ENCODE measurements around the gene P2RX5. TPM values are rescaled to one million over a fixed set of nuclear protein-coding genes. Genes with fewer than 3 reads are reported as not detected.

Gene P2RX5
- total RNA-seq, 4 donors from 2014 or later: 0.54 TPM; not detected in 3

- intact Hi-C loops (cut with DNase I): no loop called here
- Histone ChIP-seq H3K4me1 (no peaks in the 10 kb centered on the region), H3K27ac (no peak overlapping the region), H3K4me3 (replicated peaks in 1 of 3) (no peak overlapping the region), H3K9me3 (no peaks in the 10 kb centered on the region), H3K27me3 (no peaks in the 10 kb centered on the region), H3K36me3 (peaks cover 0 to 4% of the 10 kb centered on the region in 2 donors)
- TF ChIP-seq POLR2A (IDR thresholded peaks at IDR 0.05): no peak
- TF ChIP-seq CTCF (IDR thresholded peaks at IDR 0.05): no peak
- no peak for DNase-seq
- 76 to 80% methylated on average over 1 to 6 of the region's 12 CpGs for WGBS, 2 donors
These were observed 48.7 kb downstream of the P2RX5 start for GRCh38 chr17:3647251-3647650.

GRCh38 chr17:3645310-3645709, 50.6 kb downstream of the P2RX5 start:
- no peak overlapping the region for H3K27ac ChIP-seq
- WGBS, 2 donors: 55 to 74% methylated on average over 5 of the region's 5 CpGs
- H3K36me3 ChIP-seq: peaks cover 0 to 4% of the 10 kb centered on the region in 2 donors
- H3K4me3 ChIP-seq (replicated peaks in 1 of 3): no peak overlapping the region
- TF ChIP-seq POLR2A (IDR thresholded peaks at IDR 0.05) (no peak), CTCF (IDR thresholded peaks at IDR 0.05) (no peak)
- H3K27me3 ChIP-seq: no peaks in the 10 kb centered on the region
- intact Hi-C loops (cut with DNase I): no loop called here
- no peaks in the 10 kb centered on the region for H3K9me3 ChIP-seq
- no peaks in the 10 kb centered on the region for H3K4me1 ChIP-seq
- DNase-seq: no peak

- no peak overlapping the region for H3K27ac ChIP-seq
- DNase-seq: no peak
- H3K4me3 ChIP-seq (replicated peaks in 1 of 3): no peak overlapping the region
- H3K9me3 ChIP-seq: no peaks in the 10 kb centered on the region
- WGBS, 2 donors: 93 to 95% methylated on average over 4 of the region's 4 CpGs
- TF ChIP-seq POLR2A (IDR thresholded peaks at IDR 0.05) (no peak), CTCF (IDR thresholded peaks at IDR 0.05) (no peak)
- no peaks in the 10 kb centered on the region for H3K27me3 ChIP-seq
- peaks cover 0 to 3% of the 10 kb centered on the region in 2 donors for H3K36me3 ChIP-seq
- H3K4me1 ChIP-seq: no peaks in the 10 kb centered on the region
- intact Hi-C loops (cut with DNase I): no loop called here
These were observed 52.0 kb downstream of the P2RX5 start for GRCh38 chr17:3643889-3644349.

GRCh38 chr17:3641717-3642486, 54.1 kb downstream of the P2RX5 start:
- no peaks in the 10 kb centered on the region for H3K27me3 ChIP-seq
- intact Hi-C loops (cut with DNase I): no loop called here
- no peak overlapping the region for H3K27ac ChIP-seq

GRCh38 chr17:3641014-3641413, 54.9 kb downstream of the P2RX5 start:
- intact Hi-C loops (cut with DNase I): no loop called here
- H3K36me3 ChIP-seq: no peaks in the 10 kb centered on the region
- TF ChIP-seq CTCF (IDR thresholded peaks at IDR 0.05) (no peak), POLR2A (IDR thresholded peaks at IDR 0.05) (no peak)
- no peaks in the 10 kb centered on the region for H3K9me3 ChIP-seq
- DNase-seq: no peak
- H3K27ac ChIP-seq: no peak overlapping the region
- H3K4me3 ChIP-seq (replicated peaks in 1 of 3): no peak overlapping the region
- no peaks in the 10 kb centered on the region for H3K27me3 ChIP-seq
- H3K4me1 ChIP-seq: peaks cover 7 to 8% of the 10 kb centered on the region in 2 donors
- 81 to 83% methylated on average over 3 of the region's 3 CpGs for WGBS, 2 donors

More at GRCh38 chr17:3641717-3642486, 54.1 kb downstream of the P2RX5 start:
- Histone ChIP-seq H3K36me3 (no peaks in the 10 kb centered on the region), H3K4me1 (peaks cover 7 to 8% of the 10 kb centered on the region in 2 donors), H3K4me3 (replicated peaks in 1 of 3) (no peak overlapping the region), H3K9me3 (no peaks in the 10 kb centered on the region)
- no peak for DNase-seq
- no peak for TF ChIP-seq POLR2A (IDR thresholded peaks at IDR 0.05)
- 76 to 94% methylated on average over 19 of the region's 19 CpGs for WGBS, 2 donors

Data from thyroid gland (tissue), 4 donors.